ENCODE data around the gene WIPI1. TPM values are rescaled to one million over a fixed set of nuclear protein-coding genes. Genes with fewer than 3 reads are reported as not detected.

WIPI1 gene
- total RNA-seq, 4 donors from 2014 or later = 34.7 to 95.7 (median 44.4) TPM

- no peaks in the 10 kb centered on the region for H3K9me3 ChIP-seq
- no peak overlapping the region for H3K27ac ChIP-seq
- TF ChIP-seq, protein P1, sequence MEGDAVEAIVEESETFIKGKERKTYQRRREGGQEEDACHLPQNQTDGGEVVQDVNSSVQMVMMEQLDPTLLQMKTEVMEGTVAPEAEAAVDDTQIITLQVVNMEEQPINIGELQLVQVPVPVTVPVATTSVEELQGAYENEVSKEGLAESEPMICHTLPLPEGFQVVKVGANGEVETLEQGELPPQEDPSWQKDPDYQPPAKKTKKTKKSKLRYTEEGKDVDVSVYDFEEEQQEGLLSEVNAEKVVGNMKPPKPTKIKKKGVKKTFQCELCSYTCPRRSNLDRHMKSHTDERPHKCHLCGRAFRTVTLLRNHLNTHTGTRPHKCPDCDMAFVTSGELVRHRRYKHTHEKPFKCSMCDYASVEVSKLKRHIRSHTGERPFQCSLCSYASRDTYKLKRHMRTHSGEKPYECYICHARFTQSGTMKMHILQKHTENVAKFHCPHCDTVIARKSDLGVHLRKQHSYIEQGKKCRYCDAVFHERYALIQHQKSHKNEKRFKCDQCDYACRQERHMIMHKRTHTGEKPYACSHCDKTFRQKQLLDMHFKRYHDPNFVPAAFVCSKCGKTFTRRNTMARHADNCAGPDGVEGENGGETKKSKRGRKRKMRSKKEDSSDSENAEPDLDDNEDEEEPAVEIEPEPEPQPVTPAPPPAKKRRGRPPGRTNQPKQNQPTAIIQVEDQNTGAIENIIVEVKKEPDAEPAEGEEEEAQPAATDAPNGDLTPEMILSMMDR (IDR thresholded peaks at IDR 0.05) = no peak
- TF ChIP-seq POLR2A (IDR thresholded peaks at IDR 0.05) = no peak
- no peak overlapping the region for H3K4me3 ChIP-seq
- peaks cover 0 to 7% (median 0%) of the 10 kb centered on the region in 4 donors for H3K4me1 ChIP-seq
- H3K36me3 ChIP-seq = no peaks in the 10 kb centered on the region
- DNase-seq = no peak
- H3K27me3 ChIP-seq = no peaks in the 10 kb centered on the region
Observed at GRCh38 chr17:68484458-68484857, 27.2 kb upstream of the WIPI1 start.

DNA sequence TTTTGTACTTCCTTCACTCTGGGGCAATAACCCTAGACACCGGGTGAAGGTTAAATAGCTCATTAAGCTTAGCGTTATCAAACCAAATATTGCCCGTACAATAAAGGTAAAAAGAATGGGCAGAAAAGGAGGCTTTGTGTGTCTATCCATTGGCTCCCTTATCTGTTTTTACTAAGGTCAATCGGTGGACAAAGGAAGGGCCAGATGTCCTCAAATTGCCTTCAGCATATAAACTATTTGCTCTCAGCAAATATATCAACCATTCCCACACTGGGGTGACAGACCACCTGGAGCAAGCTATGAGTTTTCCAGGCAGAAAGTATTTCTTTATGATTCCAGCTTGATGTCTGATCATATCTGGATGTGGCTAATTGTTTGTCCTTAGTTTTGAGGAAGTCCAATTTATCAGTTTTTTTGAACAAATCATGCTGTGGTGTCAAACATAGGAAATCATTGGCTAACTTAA is 25.3 kb upstream of the WIPI1 start:
- Histone ChIP-seq H3K27me3 (no peaks in the 10 kb centered on the region), H3K27ac (no peak overlapping the region), H3K4me1 (peaks cover 0 to 6% (median 0%) of the 10 kb centered on the region in 4 donors), H3K36me3 (no peaks in the 10 kb centered on the region), H3K4me3 (no peak overlapping the region), H3K9me3 (no peaks in the 10 kb centered on the region)
- no peak for DNase-seq
- no peak for TF ChIP-seq POLR2A (IDR thresholded peaks at IDR 0.05)
- TF ChIP-seq, protein P1 (IDR thresholded peaks at IDR 0.05) = no peak

GRCh38 chr17:68480885-68481284 is 23.6 kb upstream of the WIPI1 start:
- no peak for TF ChIP-seq POLR2A (IDR thresholded peaks at IDR 0.05)
- TF ChIP-seq, protein P1 (IDR thresholded peaks at IDR 0.05) = no peak
- Histone ChIP-seq H3K27me3 (no peaks in the 10 kb centered on the region), H3K36me3 (no peaks in the 10 kb centered on the region), H3K27ac (no peak overlapping the region), H3K9me3 (no peaks in the 10 kb centered on the region), H3K4me3 (no peak overlapping the region), H3K4me1 (no peaks in the 10 kb centered on the region)
- no peak for DNase-seq

DNA sequence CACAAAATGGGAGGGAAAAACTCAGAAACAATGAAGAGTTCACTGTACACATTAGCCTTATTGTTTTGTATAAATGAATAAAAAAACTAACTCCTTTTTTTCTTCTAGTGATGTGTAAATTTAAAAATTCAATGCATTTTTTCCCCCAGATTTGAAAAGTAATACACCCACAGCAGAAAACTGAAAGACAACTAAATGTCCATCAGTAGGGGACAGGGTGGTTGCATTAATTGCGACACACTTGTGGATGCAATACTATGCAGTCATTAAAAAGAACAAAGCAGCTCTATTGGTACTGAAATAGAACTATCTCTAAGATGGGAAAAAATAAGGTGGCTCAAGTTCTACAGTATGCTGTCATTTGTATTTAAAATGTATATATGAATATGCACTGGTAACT is 13.7 kb upstream of the WIPI1 start:
- no peak overlapping the region for H3K27ac ChIP-seq
- no peaks in the 10 kb centered on the region for H3K4me1 ChIP-seq
- no peaks in the 10 kb centered on the region for H3K36me3 ChIP-seq
- H3K4me3 ChIP-seq = no peak overlapping the region
- TF ChIP-seq, protein P1 (IDR thresholded peaks at IDR 0.05) = no peak
- no peak for TF ChIP-seq POLR2A (IDR thresholded peaks at IDR 0.05)
- no peaks in the 10 kb centered on the region for H3K27me3 ChIP-seq
- DNase-seq = no peak
- H3K9me3 ChIP-seq = no peaks in the 10 kb centered on the region

DNA sequence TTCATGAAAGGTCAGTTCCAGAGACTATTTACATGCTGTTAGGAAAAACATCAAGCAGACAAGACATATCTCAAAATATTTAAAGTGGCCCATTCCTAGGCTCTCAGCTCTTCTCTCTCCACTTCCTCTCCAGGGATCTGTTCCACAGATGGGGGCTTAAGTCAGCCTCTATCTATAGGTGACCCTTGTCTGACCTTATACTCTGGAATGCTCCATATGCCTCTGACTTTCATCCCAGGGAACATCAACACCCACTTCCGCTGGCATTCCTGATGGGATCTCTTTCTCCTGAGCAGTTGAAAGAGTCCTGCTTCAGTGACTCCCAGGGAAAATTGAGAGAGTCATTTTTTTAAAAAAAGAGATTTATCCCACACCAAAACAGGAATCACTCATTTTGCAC is 11.5 kb upstream of the WIPI1 start:
- no peaks in the 10 kb centered on the region for H3K4me1 ChIP-seq
- TF ChIP-seq, protein P1 (IDR thresholded peaks at IDR 0.05) = no peak
- TF ChIP-seq POLR2A (IDR thresholded peaks at IDR 0.05) = no peak
- no peak for DNase-seq

GRCh38 chr17:68468334-68468733 is 11.0 kb upstream of the WIPI1 start:
- no peak for TF ChIP-seq POLR2A (IDR thresholded peaks at IDR 0.05)
- TF ChIP-seq, protein P1 (IDR thresholded peaks at IDR 0.05) = no peak
- no peaks in the 10 kb centered on the region for H3K4me1 ChIP-seq
- no peaks in the 10 kb centered on the region for H3K36me3 ChIP-seq
- no peaks in the 10 kb centered on the region for H3K27me3 ChIP-seq
- H3K4me3 ChIP-seq = no peak overlapping the region
- no peaks in the 10 kb centered on the region for H3K9me3 ChIP-seq
- DNase-seq = no peak
- H3K27ac ChIP-seq = no peak overlapping the region

More for the DNA sequence above, 11.5 kb upstream of the WIPI1 start:
- Histone ChIP-seq H3K9me3 (no peaks in the 10 kb centered on the region), H3K27me3 (no peaks in the 10 kb centered on the region), H3K4me3 (no peak overlapping the region), H3K27ac (no peak overlapping the region), H3K36me3 (no peaks in the 10 kb centered on the region)

Measured in Peyer's patch (tissue), 4 donors.